H1 (cell line): ENCODE measurements around the gene LAMB1.
A peak's percentile ranks its signal among the peaks of the same experiment; 100 is the strongest.

Experiments used
- ASH2L ChIP-seq: fragments of 200-600, 300-600 bp; sonication (generic); IDR thresholded peaks from one replicate; pipeline ENCODE4 v1.7.1; 2017; ENCODE audit warnings: low read length
- CHD2 ChIP-seq: IDR thresholded peaks from 2 replicates; pipeline ENCODE4 v1.6.1; 2012; ENCODE audit warnings: low read length, improper control_type of control experiment
- EP300 ChIP-seq, 2 experiments: IDR thresholded peaks; 1 replicate in 1 of 2; 2 replicates in 1 of 2; pipeline ENCODE4 v1.6.1; 2011 to 2012; ENCODE audit warnings: low read depth in 2 of 2, low read length in 2 of 2, mild to moderate bottlenecking in 2 of 2, borderline replicate concordance in 1 of 2, inconsistent platforms in 1 of 2, moderate library complexity in 1 of 2
- GABPA ChIP-seq: IDR thresholded peaks from 2 replicates; pipeline ENCODE4 v1.6.1; 2011; ENCODE audit warnings: mild to moderate bottlenecking, low read length, moderate library complexity, borderline replicate concordance; ENCODE audit not compliant: insufficient read depth
- HDAC2 ChIP-seq, 2 experiments: fragments of 300-600 bp in 1 of 2; sonication (generic) in 1 of 2; IDR thresholded peaks; 2 replicates each; pipeline ENCODE4 v1.6.1; 2011 to 2012; ENCODE audit warnings: low read depth in 2 of 2, low read length in 2 of 2, mild to moderate bottlenecking in 2 of 2, moderate library complexity in 2 of 2, borderline replicate concordance in 1 of 2, inconsistent platforms in 1 of 2
- KDM5A ChIP-seq: fragments of 200-600 bp; IDR thresholded peaks from 2 replicates; pipeline ENCODE4 v1.7.1; 2012; ENCODE audit warnings: mild to moderate bottlenecking, low read length, inconsistent platforms, mixed read lengths
- SIN3A ChIP-seq, 2 experiments: IDR thresholded peaks in 1 of 2; conservative IDR thresholded peaks in 1 of 2; 2 replicates each; pipeline ENCODE4 v1.6.1; 2011 to 2012; ENCODE audit warnings: low read length in 2 of 2, improper control_type of control experiment in 1 of 2, low read depth in 1 of 2, mild to moderate bottlenecking in 1 of 2
- TAF1 ChIP-seq: IDR thresholded peaks from 2 replicates; pipeline ENCODE4 v1.6.1; 2011; ENCODE audit warnings: mild to moderate bottlenecking, low read depth, low read length
- TCF12 ChIP-seq: IDR thresholded peaks from 2 replicates; pipeline ENCODE4 v1.6.1; 2011; ENCODE audit warnings: low read depth, mild to moderate bottlenecking, low read length
- TEAD4 ChIP-seq: IDR thresholded peaks from 2 replicates; pipeline ENCODE4 v1.6.1; 2012; ENCODE audit warnings: low read depth, low read length, inconsistent platforms, mixed read lengths
- TF ChIP-seq, protein P1 (sequence below), 3 experiments: IDR thresholded peaks; 1 replicate in 2 of 3; 2 replicates in 1 of 3; pipeline versions ENCODE4 v1.5.1 to v1.6.1; 2011; ENCODE audit warnings: low read length in 3 of 3, mild to moderate bottlenecking in 3 of 3, inconsistent platforms in 2 of 3, low read depth in 1 of 3, moderate library complexity in 1 of 3; ENCODE audit not compliant: insufficient read depth in 1 of 3; ENCODE audit errors: control extremely low read depth in 1 of 3
- TF ChIP-seq, protein P2 (sequence below): IDR thresholded peaks from 2 replicates; pipeline ENCODE4 v1.6.1; 2012; ENCODE audit warnings: inconsistent platforms

DNA sequence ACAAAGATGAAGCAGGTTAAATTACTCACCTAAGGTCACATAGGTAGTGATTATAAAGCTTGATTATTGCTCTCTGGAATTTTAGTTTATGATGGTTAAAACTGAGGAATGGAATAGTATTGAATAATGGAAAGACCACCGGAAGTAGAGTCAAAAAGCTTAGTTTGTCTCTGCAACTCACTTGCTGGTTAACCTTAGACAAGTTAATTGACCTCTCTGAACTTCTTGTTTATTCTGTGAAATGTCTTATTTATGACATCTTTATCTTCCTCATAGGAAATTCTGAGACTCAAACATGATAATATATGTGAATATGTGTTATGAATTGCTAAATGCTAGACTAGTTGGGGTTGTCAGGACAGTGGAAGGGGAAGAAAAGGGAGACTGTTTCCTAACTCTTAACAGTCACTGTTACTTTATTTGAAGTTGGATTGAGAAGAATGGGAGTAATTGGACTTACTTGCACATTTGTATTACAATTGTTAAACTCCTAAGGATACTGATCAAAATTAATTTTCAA is 102.4 kb downstream of the LAMB1 start:
- TF ChIP-seq EP300 (IDR thresholded peaks at IDR 0.05; ENCODE audit: borderline replicate concordance in 1 of 2, low read depth in 2 of 2, low read length in 2 of 2) = no peak
- TF ChIP-seq, protein P1, sequence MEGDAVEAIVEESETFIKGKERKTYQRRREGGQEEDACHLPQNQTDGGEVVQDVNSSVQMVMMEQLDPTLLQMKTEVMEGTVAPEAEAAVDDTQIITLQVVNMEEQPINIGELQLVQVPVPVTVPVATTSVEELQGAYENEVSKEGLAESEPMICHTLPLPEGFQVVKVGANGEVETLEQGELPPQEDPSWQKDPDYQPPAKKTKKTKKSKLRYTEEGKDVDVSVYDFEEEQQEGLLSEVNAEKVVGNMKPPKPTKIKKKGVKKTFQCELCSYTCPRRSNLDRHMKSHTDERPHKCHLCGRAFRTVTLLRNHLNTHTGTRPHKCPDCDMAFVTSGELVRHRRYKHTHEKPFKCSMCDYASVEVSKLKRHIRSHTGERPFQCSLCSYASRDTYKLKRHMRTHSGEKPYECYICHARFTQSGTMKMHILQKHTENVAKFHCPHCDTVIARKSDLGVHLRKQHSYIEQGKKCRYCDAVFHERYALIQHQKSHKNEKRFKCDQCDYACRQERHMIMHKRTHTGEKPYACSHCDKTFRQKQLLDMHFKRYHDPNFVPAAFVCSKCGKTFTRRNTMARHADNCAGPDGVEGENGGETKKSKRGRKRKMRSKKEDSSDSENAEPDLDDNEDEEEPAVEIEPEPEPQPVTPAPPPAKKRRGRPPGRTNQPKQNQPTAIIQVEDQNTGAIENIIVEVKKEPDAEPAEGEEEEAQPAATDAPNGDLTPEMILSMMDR (IDR thresholded peaks at IDR 0.05; ENCODE audit: control extremely low read depth in 1 of 3, insufficient read depth in 1 of 3, low read depth in 1 of 3, low read length in 3 of 3) = no peak
- no peak for TF ChIP-seq TAF1
- TF ChIP-seq, protein P2, sequence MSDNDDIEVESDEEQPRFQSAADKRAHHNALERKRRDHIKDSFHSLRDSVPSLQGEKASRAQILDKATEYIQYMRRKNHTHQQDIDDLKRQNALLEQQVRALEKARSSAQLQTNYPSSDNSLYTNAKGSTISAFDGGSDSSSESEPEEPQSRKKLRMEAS = no peak
- no peak for TF ChIP-seq SIN3A (conservative IDR thresholded peaks at IDR 0.05 in 1 of 2, IDR thresholded peaks at IDR 0.05 in 1 of 2; ENCODE audit: low read depth in 1 of 2, low read length in 2 of 2)
- no peak for TF ChIP-seq KDM5A
- no peak for TF ChIP-seq CHD2
- TF ChIP-seq TEAD4 = no peak
- TF ChIP-seq ASH2L = no peak
- peak in 1 of 2 experiments; percentile 83; a peak in 1 of 4 replicates for TF ChIP-seq HDAC2 (IDR thresholded peaks at IDR 0.05; ENCODE audit: borderline replicate concordance in 1 of 2, low read depth in 2 of 2, low read length in 2 of 2)
- no peak for TF ChIP-seq GABPA
- TF ChIP-seq TCF12 = no peak
